OCI-LY7 (cell line): Measurements from ENCODE around the gene FCAMR.

Experiments used
- CTCF ChIP-seq: fragments of 200-600 bp; sonication (generic); conservative IDR thresholded peaks from 2 replicates; pipeline ENCODE4 v1.5.1; 2014; ENCODE audit warnings: mild to moderate bottlenecking, antibody characterized with exemption, low read length, moderate library complexity, mixed read lengths
- EZH2phosphoT487 ChIP-seq: fragments of 200-600 bp; sonication (generic); IDR thresholded peaks from 2 replicates; pipeline ENCODE4 v1.6.1; 2018; ENCODE audit warnings: low read depth, borderline replicate concordance, mild to moderate bottlenecking, mixed run types, antibody characterized with exemption, low read length, moderate library complexity, mixed read lengths

DNA sequence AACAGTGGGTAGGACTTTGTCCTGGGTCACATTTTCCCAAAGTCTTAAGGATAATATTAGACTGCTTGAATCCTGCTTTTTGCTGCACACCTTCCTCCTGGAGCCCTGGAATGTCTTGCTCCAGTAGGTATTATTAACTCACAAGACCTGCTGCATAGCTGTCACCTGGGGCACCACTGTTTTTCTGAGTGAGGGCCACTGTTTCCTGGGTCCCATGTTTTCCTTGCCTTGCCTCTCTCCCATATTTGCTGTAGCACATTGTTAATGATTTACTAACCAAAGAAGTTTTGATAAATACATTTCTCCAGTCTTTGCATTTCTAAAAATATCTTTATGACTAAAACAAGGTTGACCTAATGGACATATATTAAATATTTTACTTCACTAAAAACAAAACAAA lies 22.5 kb upstream of the FCAMR start:
- TF ChIP-seq CTCF, result no peak
- no peak for TF ChIP-seq EZH2phosphoT487
